Fibroblast of villous mesenchyme (primary cell): ENCODE measurements around the gene SEL1L. TPM values are rescaled to one million over a fixed set of nuclear protein-coding genes. Genes with fewer than 3 reads are reported as not detected.
A peak's percentile ranks its signal among the peaks of the same experiment; 100 is the strongest.
"Not testable (repeated sequence)": the region's sequence is repeated elsewhere in the genome, so short reads cannot be mapped to it uniquely, and the experiment has no call there.

Experiments used
- DNase-seq: peaks from one replicate; pipeline ENCODE4 v3.0.0-alpha.2; 2010; ENCODE audit warnings: low read depth
- H3K4me3 ChIP-seq: 2 replicates; pipeline ENCODE4 v1.5.1; 2011; ENCODE audit warnings: low read depth, mild to moderate bottlenecking, low read length
- CTCF ChIP-seq: IDR thresholded peaks from 2 replicates; pipeline ENCODE4 v1.5.1; 2012; ENCODE audit warnings: low read depth, mild to moderate bottlenecking, low read length; ENCODE audit not compliant: insufficient read depth
- total RNA-seq: library from RNA; depleted of rRNA; stranded (reverse); fragments of >200 nt; gene quantifications from 2 replicates; pipeline ENCODE4 v1.2.3, GENCODE V29; 2012

The SEL1L gene
- total RNA-seq, 1 donor, result 97.6 TPM

- no peak for TF ChIP-seq CTCF
- H3K4me3 ChIP-seq, result no peak overlapping the region
- DNase-seq, result no peak
These were observed 66.8 kb downstream of the SEL1L start for GRCh38 chr14:81466854-81467253.

GRCh38 chr14:81465507-81466228, 68.0 kb downstream of the SEL1L start:
- no peak for DNase-seq
- H3K4me3 ChIP-seq, result no peak overlapping the region
- TF ChIP-seq CTCF, result no peak

- DNase-seq, result not testable (repeated sequence)
- peak overlapping the region; percentile 57 for H3K4me3 ChIP-seq
These were observed 68.7 kb downstream of the SEL1L start for GRCh38 chr14:81465003-81465392.

GRCh38 chr14:81464253-81465002, 69.2 kb downstream of the SEL1L start:
- peak; percentile 69 for DNase-seq
- peak; percentile 89 for TF ChIP-seq CTCF
- peak overlapping the region; percentile 57 for H3K4me3 ChIP-seq

- DNase-seq, result not testable (repeated sequence)
These were observed 71.3 kb downstream of the SEL1L start for GRCh38 chr14:81462356-81462755.

GRCh38 chr14:81459912-81460311, 73.7 kb downstream of the SEL1L start:
- no peak for TF ChIP-seq CTCF
- no peak for DNase-seq
- no peak overlapping the region for H3K4me3 ChIP-seq

More at GRCh38 chr14:81462356-81462755, 71.3 kb downstream of the SEL1L start:
- not testable (repeated sequence) for H3K4me3 ChIP-seq

- no peak for TF ChIP-seq CTCF
- no peak overlapping the region for H3K4me3 ChIP-seq
- no peak for DNase-seq
These were observed 75.3 kb downstream of the SEL1L start for GRCh38 chr14:81458352-81458751.

- no peak for TF ChIP-seq CTCF
- no peak overlapping the region for H3K4me3 ChIP-seq
- no peak for DNase-seq
These were observed 78.3 kb downstream of the SEL1L start for GRCh38 chr14:81455390-81455789.
